OCI-LY3 (cell line): ENCODE data around the gene SETBP1.
A peak's percentile ranks its signal among the peaks of the same experiment; 100 is the strongest.

Source experiments
- H2AFZ ChIP-seq: fragments of 200-600, 300-600 bp; shearing (Covaris generic); 2 replicates; pipeline ENCODE4 v1.6.0; 2014; ENCODE audit warnings: antibody characterized with exemption, low read depth, low read length
- H3K27ac ChIP-seq: fragments of 200-600, 300-600 bp; sonication (generic); 2 replicates; pipeline ENCODE4 v1.5.1; 2014; ENCODE audit warnings: mild to moderate bottlenecking, low read length, moderate library complexity, mixed read lengths
- H3K27me3 ChIP-seq: fragments of 200-600, 300-600 bp; sonication (generic); 2 replicates; pipeline ENCODE4 v1.6.1; 2014; ENCODE audit warnings: low read depth, low read length, mixed read lengths
- H3K36me3 ChIP-seq: fragments of 200-600, 300-600 bp; sonication (generic); replicated peaks from 2 replicates; pipeline ENCODE3; 2014; ENCODE audit warnings: low read depth, low read length, mixed read lengths
- H3K4me1 ChIP-seq: fragments of 300-600, 200-600 bp; sonication (generic); 2 replicates; pipeline ENCODE4 v1.6.1; 2014; ENCODE audit warnings: low read length, mixed read lengths
- H3K4me2 ChIP-seq: fragments of 200-600, 300-600 bp; sonication (generic); 2 replicates; pipeline ENCODE4 v1.6.1; 2014; ENCODE audit warnings: low read length, mixed read lengths
- H3K4me3 ChIP-seq: fragments of 300-600, 200-600 bp; sonication (generic); 2 replicates; pipeline ENCODE4 v1.5.1; 2014; ENCODE audit warnings: antibody characterized with exemption, mild to moderate bottlenecking, low read length, moderate library complexity
- H3K79me2 ChIP-seq: fragments of 300-600, 200-600 bp; shearing (Covaris generic); 2 replicates; pipeline ENCODE4 v1.6.1; 2014; ENCODE audit warnings: mild to moderate bottlenecking, low read length, mixed read lengths
- H3K9ac ChIP-seq: fragments of 300-600, 200-600 bp; shearing (Covaris generic); 2 replicates; pipeline ENCODE4 v1.6.0; 2014; ENCODE audit warnings: mild to moderate bottlenecking, low read length, moderate library complexity
- H3K9me3 ChIP-seq: fragments of 200-600, 300-600 bp; shearing (Covaris generic); 2 replicates; pipeline ENCODE4 v1.6.1; 2014; ENCODE audit warnings: low read length, mixed read lengths; ENCODE audit not compliant: insufficient read depth
- H4K20me1 ChIP-seq: fragments of 200-600, 300-600 bp; sonication (generic); 2 replicates; pipeline ENCODE4 v1.6.1; 2016; ENCODE audit warnings: low read length, mixed read lengths; ENCODE audit not compliant: insufficient read depth
- CTCF ChIP-seq: fragments of 200-600, 300-600 bp; sonication (generic); IDR thresholded peaks from 2 replicates; pipeline ENCODE4 v1.5.1; 2014; ENCODE audit warnings: antibody characterized with exemption, low read length, low read depth
- EZH2phosphoT487 ChIP-seq: fragments of 200-600 bp; shearing (Covaris generic); IDR thresholded peaks from 2 replicates; pipeline ENCODE4 v1.6.1; 2018; ENCODE audit warnings: antibody characterized with exemption, mixed run types, low read depth

SETBP1 gene

DNA sequence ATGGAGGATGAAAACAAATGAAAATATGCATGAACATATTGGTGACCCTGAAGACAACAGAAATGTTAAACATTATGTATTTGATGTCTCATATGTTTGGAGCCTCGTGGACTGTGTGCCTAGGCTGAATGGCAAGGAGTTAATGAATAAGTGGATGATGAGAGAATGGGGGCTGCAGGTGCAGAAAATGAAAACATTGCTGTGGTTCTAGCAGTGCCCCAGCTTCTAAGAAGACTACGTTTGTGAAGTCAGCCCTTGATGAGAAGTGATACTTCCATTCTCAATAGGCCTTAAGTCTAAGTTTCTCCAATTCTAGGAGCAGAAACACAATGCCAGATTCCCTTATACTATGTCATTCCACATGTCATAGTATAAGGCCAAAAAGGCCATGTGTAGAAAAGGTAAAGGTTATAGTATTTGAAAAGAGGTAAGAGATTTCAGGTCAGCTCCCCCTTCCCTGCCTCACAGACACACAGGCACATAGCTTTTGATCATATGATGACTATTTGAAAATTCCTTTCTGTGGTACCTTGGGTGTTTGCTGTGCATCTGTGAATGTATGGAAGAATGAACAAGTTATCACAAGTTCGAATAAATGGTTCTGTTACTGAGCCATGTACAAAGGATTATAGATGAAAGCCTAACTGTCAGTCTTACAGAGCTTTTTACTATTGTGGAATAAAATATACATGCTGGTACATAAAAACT is 280.8 kb downstream of the SETBP1 start:
- Histone ChIP-seq H2AFZ (no peak overlapping the region), H4K20me1 (no peaks in the 10 kb centered on the region), H3K4me2 (no peak overlapping the region), H3K9ac (no peak overlapping the region), H3K36me3 (no peaks in the 10 kb centered on the region), H3K27me3 (no peaks in the 10 kb centered on the region), H3K27ac (no peak overlapping the region), H3K9me3 (no peaks in the 10 kb centered on the region), H3K4me3 (no peak overlapping the region), H3K4me1 (peaks cover 16% of the 10 kb centered on the region), H3K79me2 (no peaks in the 10 kb centered on the region)
- no peak for TF ChIP-seq EZH2phosphoT487
- no peak for TF ChIP-seq CTCF

- Histone ChIP-seq H3K4me3 (no peak overlapping the region), H3K4me2 (no peak overlapping the region), H2AFZ (no peak overlapping the region), H3K79me2 (no peaks in the 10 kb centered on the region), H3K4me1 (peaks cover 12% of the 10 kb centered on the region), H3K9me3 (no peaks in the 10 kb centered on the region), H4K20me1 (no peaks in the 10 kb centered on the region), H3K9ac (no peak overlapping the region), H3K27ac (no peak overlapping the region), H3K27me3 (no peaks in the 10 kb centered on the region), H3K36me3 (no peaks in the 10 kb centered on the region)
- TF ChIP-seq EZH2phosphoT487 = no peak
- no peak for TF ChIP-seq CTCF
These were observed 286.9 kb downstream of the SETBP1 start for GRCh38 chr18:44967599-44967998.

- H2AFZ ChIP-seq = no peak overlapping the region
- H3K36me3 ChIP-seq = no peaks in the 10 kb centered on the region
- no peak overlapping the region for H3K27ac ChIP-seq
- H4K20me1 ChIP-seq = no peaks in the 10 kb centered on the region
- no peak overlapping the region for H3K4me2 ChIP-seq
- H3K9me3 ChIP-seq = no peaks in the 10 kb centered on the region
- TF ChIP-seq CTCF (peak; percentile 31), EZH2phosphoT487 (no peak)
- H3K27me3 ChIP-seq = no peaks in the 10 kb centered on the region
- no peaks in the 10 kb centered on the region for H3K79me2 ChIP-seq
- peaks cover 12% of the 10 kb centered on the region for H3K4me1 ChIP-seq
- H3K9ac ChIP-seq = no peak overlapping the region
- H3K4me3 ChIP-seq = no peak overlapping the region
These were observed 287.6 kb downstream of the SETBP1 start for GRCh38 chr18:44968336-44968735.

GRCh38 chr18:44969214-44969795 is 288.6 kb downstream of the SETBP1 start:
- Histone ChIP-seq H3K27ac (no peak overlapping the region), H3K79me2 (0 out of 2 replicates have a peak, but pooled peaks cover 2% of the 10 kb centered on the region), H3K4me1 (peaks cover 15% of the 10 kb centered on the region), H3K27me3 (no peaks in the 10 kb centered on the region), H3K9ac (no peak overlapping the region), H3K4me3 (no peak overlapping the region), H3K36me3 (no peaks in the 10 kb centered on the region), H3K4me2 (no peak overlapping the region), H4K20me1 (no peaks in the 10 kb centered on the region), H3K9me3 (no peaks in the 10 kb centered on the region), H2AFZ (no peak overlapping the region)
- TF ChIP-seq EZH2phosphoT487 (no peak), CTCF (no peak)
